GM18505 (cell line): ENCODE measurements around the gene RAP2C.

Source experiments
- ATAC-seq: cut with Tn5 transposase; IDR thresholded peaks from one replicate; pipeline ENCODE4 v1.9.1; 2021; ENCODE audit not compliant: unreplicated experiment
- POLR2A ChIP-seq: IDR thresholded peaks from 4 replicates; pipeline ENCODE4 v1.6.1; 2011; ENCODE audit warnings: borderline replicate concordance; ENCODE audit not compliant: insufficient read depth, insufficient read length; ENCODE audit errors: extremely low read depth

Gene RAP2C

GRCh38 chrX:132217203-132218073, 1.8 kb downstream of the RAP2C start:
- TF ChIP-seq POLR2A, result peak; percentile 50
- peak; percentile 72 for ATAC-seq

- ATAC-seq, result no peak
- TF ChIP-seq POLR2A, result no peak
Measured at GRCh38 chrX:132216806-132217202, 2.4 kb downstream of the RAP2C start.

DNA sequence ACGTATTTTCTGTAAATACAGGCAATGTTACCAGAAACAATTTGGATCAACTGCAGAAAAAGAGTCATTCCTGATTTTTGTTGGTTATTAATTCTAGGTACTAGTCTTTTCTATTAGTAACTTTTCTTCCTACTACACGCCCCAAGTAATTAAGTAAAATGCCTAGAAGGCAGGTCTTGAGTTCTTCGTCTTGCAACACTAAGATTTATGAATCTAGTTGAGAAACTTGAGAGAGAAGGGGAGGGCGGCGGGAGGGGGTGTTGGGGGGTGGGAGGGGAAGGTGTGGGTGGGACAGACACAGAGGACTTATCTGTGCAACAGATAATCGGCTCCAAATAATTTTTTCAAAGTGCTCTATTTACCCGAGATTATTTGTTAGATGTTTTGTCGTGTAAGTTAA, 3.0 kb downstream of the RAP2C start:
- no peak for TF ChIP-seq POLR2A
- ATAC-seq, result no peak

DNA sequence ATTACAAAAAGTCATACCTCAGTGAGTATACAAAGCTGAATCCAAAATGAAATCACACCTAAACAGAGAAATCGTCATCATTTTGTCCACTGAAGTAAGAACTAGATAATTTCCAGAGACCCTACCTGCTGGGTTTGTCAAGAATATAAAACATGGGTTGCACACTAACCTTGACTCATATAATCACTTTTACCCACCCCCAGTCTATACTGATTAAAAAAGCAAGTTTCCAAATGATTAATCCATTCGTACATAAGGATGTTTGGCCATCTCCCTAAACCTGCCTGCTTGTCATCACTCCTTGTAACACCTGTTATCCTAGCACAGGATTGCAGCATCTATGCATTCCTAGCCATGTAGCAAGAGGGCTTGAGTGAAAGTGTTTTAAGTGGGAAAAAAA, 4.7 kb downstream of the RAP2C start:
- ATAC-seq, result no peak
- TF ChIP-seq POLR2A, result no peak

DNA sequence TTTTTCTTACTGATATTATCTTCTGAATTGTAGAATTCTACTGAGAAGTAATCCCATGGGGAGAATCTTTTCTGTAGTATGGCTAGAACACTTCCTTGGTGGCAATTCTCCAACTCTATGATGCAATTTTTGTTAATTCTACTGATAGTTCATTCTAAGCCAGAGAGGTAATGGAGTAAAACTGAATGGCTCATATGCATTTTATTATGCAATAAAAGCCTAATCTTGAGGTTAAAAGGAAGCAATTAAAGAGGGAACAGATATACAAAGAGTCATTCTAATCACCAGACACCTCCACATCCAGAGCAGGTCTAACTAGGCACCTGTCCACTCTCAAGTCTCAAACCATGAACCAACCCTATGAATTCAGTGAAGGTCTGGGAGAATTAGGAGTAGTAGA, 9.7 kb downstream of the RAP2C start:
- TF ChIP-seq POLR2A, result no peak
- ATAC-seq, result no peak

- TF ChIP-seq POLR2A, result no peak
- ATAC-seq, result no peak
Measured at GRCh38 chrX:132208422-132208821, 10.8 kb downstream of the RAP2C start.

GRCh38 chrX:132207996-132208395, 11.3 kb downstream of the RAP2C start:
- TF ChIP-seq POLR2A, result no peak
- no peak for ATAC-seq

- no peak for ATAC-seq
- no peak for TF ChIP-seq POLR2A
Measured at GRCh38 chrX:132206259-132206658, 13.0 kb downstream of the RAP2C start.

- ATAC-seq, result no peak
- no peak for TF ChIP-seq POLR2A
Measured at GRCh38 chrX:132204629-132205028, 14.6 kb downstream of the RAP2C start.

DNA sequence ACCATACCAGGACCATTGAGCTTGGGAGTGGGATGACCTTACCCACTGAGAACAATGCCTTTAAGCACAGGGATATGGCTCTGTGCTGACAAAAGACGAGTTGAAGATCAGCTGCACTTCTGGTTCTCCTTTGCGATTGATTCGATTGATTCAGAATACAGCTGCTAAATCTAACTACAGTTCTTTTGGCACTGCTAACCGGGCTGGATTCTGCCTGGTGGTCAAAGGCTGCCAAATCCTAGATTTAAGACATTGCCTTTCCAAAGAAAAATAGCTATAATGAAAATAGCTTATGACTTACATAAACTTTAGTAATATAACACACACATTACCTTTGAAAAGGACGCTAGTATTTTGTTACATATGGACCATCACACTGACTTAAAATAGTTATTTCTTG, 18.3 kb downstream of the RAP2C start:
- ATAC-seq, result no peak

DNA sequence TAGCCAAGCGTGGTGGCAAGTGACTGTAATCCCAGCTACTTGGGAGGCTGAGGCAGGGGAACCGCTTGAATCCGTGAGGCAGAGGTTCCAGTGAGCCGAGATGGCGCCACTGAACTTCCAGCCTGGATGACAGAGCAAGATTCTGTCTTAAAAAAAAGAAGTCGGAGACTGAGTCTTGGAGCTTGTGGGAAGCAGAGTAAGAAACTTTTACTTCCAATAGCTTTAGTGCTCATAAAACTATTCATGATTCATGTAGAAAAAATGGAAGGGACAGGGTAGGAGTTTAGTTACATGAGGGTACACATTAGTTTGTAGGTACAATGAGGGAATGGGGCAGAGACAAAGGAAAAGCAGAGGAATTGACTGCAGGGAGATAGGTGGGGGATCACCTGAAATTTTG, 19.3 kb downstream of the RAP2C start:
- ATAC-seq, result no peak
- TF ChIP-seq POLR2A, result no peak

More for the DNA sequence above, 18.3 kb downstream of the RAP2C start:
- TF ChIP-seq POLR2A, result no peak

DNA sequence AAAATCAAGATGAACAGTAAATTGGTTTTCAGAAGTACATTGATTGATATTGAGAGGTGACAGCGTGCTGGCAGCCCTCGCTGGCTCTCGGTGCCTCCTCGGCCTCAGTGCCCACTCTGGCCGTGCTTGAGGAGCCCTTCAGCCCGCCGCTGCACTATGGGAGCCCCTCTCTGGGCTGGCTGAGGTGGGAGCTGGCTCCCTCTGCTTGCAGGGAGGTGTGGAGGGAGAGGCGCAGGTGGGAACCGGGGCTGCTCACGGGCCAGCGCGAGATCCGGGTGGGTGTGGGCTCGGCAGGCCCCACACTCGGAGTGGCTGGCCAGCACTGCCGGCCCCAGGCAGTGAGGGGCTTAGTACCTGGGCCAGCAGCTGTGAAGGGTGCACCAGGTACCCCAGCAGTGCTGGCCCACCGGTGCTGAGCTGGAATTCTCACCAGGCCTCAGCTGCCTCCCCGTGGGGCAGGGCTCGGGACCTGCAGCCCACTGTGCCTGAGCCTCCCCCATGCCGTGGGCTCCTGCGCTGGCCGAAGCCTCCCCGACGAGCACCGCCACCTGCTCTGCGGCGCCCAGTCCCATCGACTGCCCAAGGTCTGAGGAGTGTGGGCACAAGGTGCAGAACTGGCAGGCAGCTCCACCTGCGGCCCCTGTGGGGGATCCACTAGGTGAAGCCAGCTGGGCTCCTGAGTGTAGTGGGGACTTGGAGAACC, 25.2 kb downstream of the RAP2C start:
- no peak for ATAC-seq
- no peak for TF ChIP-seq POLR2A

- TF ChIP-seq POLR2A, result no peak
Measured at GRCh38 chrX:132191938-132192337, 27.3 kb downstream of the RAP2C start.

GRCh38 chrX:132188175-132188574, 31.1 kb downstream of the RAP2C start:
- TF ChIP-seq POLR2A, result no peak
- ATAC-seq, result no peak

More at GRCh38 chrX:132191938-132192337, 27.3 kb downstream of the RAP2C start:
- no peak for ATAC-seq
